GF-D8 (cell line): ENCODE data around the gene LAGE3.
A peak's percentile ranks its signal among the peaks of the same experiment; 100 is the strongest.

Experiments
- DNase-seq: peaks from one replicate; lab custom pipeline; 2025; lab: John Stamatoyannopoulos, UW

LAGE3 gene

DNA sequence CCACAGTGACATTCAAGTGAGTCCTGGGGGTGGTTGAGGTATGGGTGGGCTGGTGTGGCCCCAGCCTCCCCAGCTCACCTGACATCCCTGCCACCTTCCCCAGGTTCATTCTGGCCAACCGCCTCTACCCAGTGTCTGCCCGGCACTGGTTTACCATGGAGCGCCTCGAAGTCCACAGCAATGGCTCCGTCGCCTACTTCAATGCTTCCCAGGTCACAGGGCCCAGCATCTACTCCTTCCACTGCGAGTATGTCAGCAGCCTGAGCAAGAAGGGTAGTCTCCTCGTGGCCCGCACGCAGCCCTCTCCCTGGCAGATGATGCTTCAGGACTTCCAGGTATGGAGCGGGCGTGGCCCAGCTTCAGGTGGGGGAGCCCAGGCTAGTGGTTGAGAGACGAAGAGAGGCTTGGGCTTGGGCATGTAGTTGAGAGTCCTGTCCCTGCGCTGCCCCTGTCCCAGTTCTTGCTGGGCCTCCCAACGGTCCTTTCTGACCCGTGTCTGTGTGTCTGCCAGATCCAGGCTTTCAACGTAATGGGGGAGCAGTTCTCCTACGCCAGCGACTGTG, 43.8 kb downstream of the LAGE3 start:
- no peak for DNase-seq

DNA sequence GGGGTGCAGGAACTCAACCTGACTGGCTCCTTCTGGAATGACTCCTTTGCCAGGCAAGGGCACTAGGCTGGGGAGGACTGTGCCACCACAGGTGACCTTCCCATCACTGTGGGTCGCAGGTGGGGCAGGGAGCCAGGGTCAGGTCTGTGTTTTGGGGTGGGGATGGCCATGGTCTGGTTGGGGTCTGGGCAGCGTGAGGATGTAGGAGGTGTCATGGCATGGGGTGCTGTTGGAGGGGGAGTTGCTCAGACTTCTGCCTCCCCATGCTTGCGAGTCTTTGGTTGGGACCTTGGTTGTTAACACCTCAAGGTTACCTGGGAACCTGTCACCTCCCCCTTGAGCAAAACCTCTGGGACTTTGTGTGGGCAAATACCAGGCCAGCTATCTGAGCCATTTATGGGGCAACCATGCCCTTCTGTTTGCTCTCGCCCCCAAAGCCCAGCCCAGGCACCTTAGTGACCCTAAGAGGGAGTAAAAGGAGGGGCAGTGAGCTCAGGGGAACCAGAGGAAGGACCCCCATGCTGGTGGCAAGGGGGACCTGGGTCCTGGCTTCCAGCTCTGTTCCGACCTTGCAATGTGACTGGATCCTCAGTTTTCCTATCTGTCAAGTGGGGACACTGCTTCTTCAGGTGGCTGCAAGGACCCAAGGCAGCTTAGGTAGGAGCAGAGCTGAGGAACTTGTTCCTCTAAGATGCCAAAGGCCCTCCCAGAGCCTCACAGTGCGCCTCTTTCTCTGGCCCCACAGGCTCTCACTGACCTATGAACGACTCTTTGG, 44.5 kb downstream of the LAGE3 start:
- DNase-seq, result no peak

DNA sequence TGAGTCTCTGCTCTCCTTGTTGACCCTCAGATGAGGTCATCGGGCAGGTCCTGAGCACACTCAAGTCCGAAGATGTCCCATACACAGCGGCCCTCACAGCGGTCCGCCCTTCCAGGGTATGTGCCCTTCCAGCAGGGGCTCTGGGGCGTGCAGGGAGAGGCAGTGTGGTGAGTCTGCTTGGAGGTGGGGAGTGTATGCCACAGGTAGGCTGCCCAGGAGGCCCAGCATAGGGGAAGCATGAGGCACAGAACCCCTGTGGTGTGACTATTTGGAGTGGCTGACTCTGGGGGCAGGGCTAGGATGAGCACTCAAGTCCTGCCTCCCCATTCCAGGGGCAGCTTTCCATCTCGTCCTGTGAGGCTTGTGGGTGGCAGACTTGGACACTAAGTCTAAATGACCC, 45.5 kb downstream of the LAGE3 start:
- DNase-seq, result no peak

DNA sequence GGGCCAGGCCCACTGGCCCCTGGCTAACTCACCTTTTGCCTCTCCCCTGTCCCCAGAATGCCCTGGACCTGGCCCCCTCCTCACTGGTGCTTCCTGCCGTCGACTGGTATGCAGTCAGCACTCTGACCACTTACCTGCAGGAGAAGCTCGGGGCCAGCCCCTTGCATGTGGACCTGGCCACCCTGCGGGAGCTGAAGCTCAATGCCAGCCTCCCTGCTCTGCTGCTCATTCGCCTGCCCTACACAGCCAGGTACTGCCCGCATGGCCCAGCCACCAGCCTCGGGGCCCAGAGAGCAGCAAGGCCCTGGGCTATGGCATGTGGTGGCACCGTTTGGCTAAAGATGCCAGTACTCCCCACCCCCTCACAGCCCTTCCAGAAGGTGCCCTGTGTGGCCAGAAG, 46.9 kb downstream of the LAGE3 start:
- no peak for DNase-seq

DNA sequence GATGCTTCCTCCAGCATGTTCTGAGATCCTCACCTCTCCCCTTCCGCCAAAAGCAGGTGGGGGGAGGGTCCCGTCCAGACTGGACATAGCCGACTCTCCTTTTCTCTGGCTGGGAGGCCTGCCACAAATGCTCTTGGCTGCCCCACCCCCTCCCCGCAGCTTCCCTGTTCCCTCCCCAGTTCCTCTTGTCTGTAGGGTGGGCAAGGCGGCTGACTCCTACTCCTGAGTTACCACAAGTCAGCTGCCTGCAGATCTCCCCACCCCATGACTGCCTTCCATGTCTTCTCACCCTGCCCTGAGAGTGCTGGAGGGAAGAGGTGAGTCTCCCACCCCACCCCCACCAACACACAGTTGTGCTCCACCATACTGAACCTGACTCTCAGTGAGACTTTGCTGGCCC, 47.7 kb downstream of the LAGE3 start:
- DNase-seq, result peak; percentile 31

DNA sequence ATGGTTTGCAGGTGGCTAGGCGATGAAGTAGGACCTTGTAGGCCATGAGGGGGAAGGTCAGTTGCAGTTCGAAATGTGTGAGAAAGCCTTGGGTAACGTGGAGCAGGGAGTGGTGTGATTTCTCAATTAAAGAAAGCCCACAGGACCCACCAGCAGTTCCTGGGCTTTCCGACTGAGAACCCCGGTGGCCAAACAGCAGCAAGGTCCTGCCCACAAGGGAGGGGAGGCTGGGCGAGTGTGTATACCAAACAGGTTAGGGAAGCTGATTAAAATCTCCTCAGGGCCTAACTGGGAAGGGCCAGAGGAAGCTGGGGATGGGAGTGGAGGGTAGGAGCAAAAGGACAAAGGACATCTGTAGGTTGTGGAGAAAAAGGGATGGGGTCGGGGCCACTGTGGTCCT, 48.2 kb downstream of the LAGE3 start:
- peak; percentile 66 for DNase-seq

DNA sequence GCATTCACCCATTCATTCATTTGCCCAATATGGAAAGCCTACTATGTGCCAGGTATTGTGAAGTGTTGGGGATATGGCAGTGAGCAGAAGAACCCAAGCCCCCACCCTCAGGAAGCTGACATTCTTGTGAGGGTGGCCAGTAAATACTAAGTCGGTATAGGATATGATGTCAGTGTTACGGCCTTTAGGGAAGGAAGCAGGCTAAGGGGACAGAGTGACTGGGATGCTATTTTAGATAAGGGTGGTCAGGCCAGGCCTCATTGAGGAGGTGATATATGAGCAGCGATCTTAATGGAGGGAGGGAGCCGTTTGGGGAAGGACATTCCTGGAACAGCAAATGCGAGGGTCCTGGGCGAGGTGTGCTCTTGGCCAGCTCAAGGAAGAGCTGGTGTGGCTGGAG, 48.6 kb downstream of the LAGE3 start:
- DNase-seq, result peak; percentile 36

DNA sequence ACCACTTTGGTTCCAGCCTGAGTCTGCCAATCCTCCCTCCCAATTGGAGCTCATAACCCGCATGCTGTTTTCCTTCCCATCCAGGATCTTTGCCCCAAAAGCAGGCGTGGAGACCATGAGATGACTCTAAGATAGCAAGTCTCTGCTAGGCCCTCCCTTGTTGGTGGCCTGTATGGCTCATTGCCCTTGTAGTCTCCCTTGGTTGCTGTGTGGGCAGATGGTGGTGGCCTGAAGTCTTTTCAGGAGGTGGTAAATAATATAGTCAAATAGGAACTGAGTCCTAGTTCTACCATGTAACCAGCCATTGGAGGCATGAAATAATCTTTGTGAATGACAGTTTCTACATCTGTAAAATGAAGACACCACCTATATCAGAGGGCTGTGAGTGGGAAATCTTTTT, 49.4 kb downstream of the LAGE3 start:
- DNase-seq, result no peak

DNA sequence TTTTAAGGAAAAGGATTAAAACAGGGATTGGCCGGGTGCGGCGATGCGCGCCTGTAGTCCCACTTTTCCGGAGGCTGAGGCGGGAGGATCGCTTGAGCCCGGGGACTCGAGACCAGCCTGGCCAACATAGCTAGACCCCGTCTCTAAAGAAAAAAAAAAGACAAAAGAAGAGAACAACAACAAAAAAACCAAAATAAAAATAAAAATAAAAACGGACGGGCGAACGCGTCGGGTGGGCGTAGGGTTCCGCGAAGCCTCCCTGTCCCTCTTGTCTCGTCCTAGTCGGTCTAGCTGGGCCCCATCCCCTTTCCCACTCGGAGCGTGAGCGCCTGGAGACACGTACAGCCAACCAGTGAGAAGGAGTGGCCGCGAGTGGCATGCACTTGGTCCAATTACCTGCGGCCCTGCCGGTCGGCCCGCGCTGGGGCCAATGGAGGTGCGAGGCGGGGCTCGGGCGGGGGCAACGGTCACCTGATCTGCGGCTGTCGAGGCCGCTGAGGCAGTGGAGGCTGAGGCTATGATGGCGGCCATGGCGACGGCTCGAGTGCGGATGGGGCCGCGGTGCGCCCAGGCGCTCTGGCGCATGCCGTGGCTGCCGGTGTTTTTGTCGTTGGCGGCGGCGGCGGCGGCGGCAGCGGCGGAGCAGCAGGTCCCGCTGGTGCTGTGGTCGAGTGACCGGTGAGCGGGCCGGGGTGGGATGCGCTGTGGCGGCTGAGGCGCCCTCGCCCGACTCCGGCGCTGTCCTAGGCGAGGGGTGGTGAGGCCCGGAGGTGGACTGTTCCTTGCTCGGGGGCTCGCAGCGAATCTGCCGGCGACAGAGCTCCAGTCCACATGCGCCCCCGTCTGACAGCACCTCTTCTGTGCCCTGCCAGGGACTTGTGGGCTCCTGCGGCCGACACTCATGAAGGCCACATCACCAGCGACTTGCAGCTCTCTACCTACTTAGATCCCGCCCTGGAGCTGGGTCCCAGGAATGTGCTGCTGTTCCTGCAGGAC, 50.6 kb downstream of the LAGE3 start, which contains the start of gene ATP6AP1:
TSS of gene ATP6AP1 (plus strand) at position 502 of the 996 bp plus-strand sequence. CDS start at position 518, 16 bp downstream.
- DNase-seq, result peak; percentile 68
